ENCODE results near the gene ENPP7.

ENPP7 gene

DNA sequence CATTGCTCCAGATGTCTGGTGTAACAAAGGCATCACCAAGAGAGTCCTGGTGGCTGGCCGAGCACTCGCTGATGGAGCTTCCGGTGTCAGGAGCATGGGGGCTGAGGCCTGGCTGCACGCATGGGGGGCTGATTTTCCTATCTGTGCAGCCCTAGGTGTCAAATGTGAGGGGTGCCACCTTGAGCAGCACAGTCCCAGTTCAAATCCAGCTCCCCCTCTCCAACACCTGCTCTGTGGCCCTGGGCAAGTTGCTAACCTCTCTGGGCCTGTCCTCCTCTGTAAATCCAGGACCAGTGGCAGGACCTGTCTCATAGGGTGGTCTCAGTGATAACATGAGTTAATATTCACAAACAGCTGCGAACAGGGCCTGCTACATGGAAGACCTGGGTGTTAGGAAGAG, 12.9 kb downstream of the ENPP7 start:
- H3K27ac ChIP-seq (ENCODE audit: low read depth, low read length): no peak overlapping the region
- no peaks in the 10 kb centered on the region for H3K4me1 ChIP-seq (ENCODE audit: control insufficient read depth, insufficient read depth, low read length, unreplicated experiment)
- no peak overlapping the region for H3K4me3 ChIP-seq (ENCODE audit: low read depth, low read length)
- no peaks in the 10 kb centered on the region for H3K36me3 ChIP-seq (ENCODE audit: insufficient read depth, low read length)
- H2AFZ ChIP-seq (ENCODE audit: low read length, unreplicated experiment): no peak overlapping the region
- H3K79me2 ChIP-seq (ENCODE audit: control insufficient read depth, insufficient read depth, low read length, unreplicated experiment): no peaks in the 10 kb centered on the region
- peaks cover 68% of the 10 kb centered on the region for H3K27me3 ChIP-seq (ENCODE audit: insufficient read depth, low read length)

DNA sequence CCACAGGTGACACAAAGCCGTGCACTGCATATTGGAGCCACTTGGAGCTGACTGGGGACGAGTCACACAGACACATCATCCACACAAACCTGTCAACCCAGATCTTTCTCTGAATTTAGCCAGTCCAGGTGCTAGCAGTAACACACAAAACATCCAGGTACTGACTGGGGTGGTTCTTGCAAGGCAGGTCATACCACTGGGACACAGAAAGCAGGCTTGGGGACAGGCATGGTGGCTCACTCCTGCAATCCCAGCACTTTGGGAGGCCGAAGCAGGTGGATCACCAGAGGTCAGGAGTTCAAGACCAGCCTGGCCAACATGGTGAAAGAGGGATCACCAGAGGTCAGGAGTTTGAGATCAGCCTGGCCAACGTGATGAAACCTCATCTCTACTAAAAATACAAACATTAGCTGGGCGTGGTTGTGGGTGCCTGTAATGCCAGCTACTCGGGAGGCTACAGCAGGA, 14.9 kb downstream of the ENPP7 start:
- Histone ChIP-seq H3K27me3 (ENCODE audit: insufficient read depth, low read length) (peaks cover 52% of the 10 kb centered on the region), H3K36me3 (ENCODE audit: insufficient read depth, low read length) (no peaks in the 10 kb centered on the region), H3K4me3 (ENCODE audit: low read depth, low read length) (no peak overlapping the region), H3K4me1 (ENCODE audit: control insufficient read depth, insufficient read depth, low read length, unreplicated experiment) (peaks cover 7% of the 10 kb centered on the region), H3K79me2 (ENCODE audit: control insufficient read depth, insufficient read depth, low read length, unreplicated experiment) (no peaks in the 10 kb centered on the region), H2AFZ (ENCODE audit: low read length, unreplicated experiment) (no peak overlapping the region), H3K27ac (ENCODE audit: low read depth, low read length) (no peak overlapping the region)

DNA sequence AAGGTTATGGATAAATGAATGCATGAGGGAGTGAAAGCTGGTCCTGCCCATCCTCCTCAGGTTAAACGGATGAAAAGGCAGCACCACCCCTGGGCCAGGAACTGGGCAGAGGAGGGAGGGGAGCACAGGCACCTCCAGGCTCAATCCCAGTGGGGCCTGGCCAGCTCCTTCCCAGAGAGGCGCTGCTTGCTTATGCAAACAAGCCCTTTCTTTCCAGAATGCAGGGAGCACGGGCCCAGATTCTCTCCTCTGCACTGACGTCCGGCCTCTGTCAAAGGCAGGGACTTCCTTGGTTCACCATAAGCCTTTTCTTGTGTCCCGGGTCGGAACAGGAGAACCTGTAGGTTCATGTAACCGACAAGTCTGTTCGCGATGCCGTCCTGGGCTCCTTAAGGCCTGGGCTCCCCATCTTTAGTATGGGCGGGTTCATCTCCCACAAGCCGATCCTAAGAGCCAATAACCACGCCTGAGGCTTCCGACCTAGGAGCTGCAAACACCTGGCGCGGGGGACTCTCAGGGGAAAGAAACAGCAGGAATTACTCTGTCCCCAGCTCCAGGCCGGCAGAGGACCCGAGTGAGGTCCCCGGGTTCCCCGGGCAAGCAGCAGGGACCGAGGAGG, 16.3 kb downstream of the ENPP7 start:
- Histone ChIP-seq H3K79me2 (ENCODE audit: control insufficient read depth, insufficient read depth, low read length, unreplicated experiment) (no peaks in the 10 kb centered on the region), H3K4me3 (ENCODE audit: low read depth, low read length) (no peak overlapping the region), H3K4me1 (ENCODE audit: control insufficient read depth, insufficient read depth, low read length, unreplicated experiment) (peaks cover 7% of the 10 kb centered on the region), H3K27ac (ENCODE audit: low read depth, low read length) (no peak overlapping the region), H2AFZ (ENCODE audit: low read length, unreplicated experiment) (no peak overlapping the region), H3K27me3 (ENCODE audit: insufficient read depth, low read length) (peaks cover 58% of the 10 kb centered on the region), H3K36me3 (ENCODE audit: insufficient read depth, low read length) (no peaks in the 10 kb centered on the region)

DNA sequence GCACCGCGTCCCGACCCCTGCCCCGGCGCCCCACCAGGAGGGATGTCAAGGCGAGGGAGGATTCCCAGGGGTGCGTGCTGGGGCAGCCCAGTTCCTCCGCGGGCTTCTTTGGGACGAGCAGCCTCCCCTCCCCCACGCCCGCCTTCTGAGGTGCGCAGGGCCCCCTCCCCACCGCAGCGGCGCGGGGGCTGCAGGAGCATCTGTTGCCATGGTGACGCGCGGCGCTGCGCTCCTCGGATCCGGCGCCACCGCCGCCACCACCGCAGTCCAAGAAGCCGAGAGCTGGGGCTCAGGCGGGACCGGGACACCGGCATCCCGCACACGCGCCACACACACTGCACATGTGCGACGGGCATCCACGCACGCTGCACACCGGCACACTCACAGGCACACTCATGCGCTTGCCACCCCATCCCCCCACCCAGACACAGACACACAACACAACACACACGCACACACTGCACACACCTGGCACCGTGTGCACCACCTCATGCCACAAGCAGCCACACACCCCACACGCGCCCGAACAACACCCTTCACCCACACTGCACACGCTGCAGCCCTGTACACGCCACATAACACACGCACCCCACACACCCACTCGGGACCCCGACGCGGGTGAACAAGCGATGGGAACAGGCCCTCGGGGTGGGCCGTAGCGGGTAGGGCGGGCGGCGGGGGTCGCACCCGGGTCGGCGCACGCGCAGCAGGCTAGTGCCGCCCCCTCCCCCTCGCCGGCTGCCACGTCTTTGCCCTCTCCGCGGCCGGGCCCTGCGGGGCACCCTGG, 17.0 kb downstream of the ENPP7 start:
- Histone ChIP-seq H3K27ac (ENCODE audit: low read depth, low read length) (no peak overlapping the region), H2AFZ (ENCODE audit: low read length, unreplicated experiment) (no peak overlapping the region), H3K36me3 (ENCODE audit: insufficient read depth, low read length) (no peaks in the 10 kb centered on the region), H3K4me3 (ENCODE audit: low read depth, low read length) (no peak overlapping the region), H3K79me2 (ENCODE audit: control insufficient read depth, insufficient read depth, low read length, unreplicated experiment) (no peaks in the 10 kb centered on the region), H3K27me3 (ENCODE audit: insufficient read depth, low read length) (peaks cover 59% of the 10 kb centered on the region), H3K4me1 (ENCODE audit: control insufficient read depth, insufficient read depth, low read length, unreplicated experiment) (peaks cover 7% of the 10 kb centered on the region)

DNA sequence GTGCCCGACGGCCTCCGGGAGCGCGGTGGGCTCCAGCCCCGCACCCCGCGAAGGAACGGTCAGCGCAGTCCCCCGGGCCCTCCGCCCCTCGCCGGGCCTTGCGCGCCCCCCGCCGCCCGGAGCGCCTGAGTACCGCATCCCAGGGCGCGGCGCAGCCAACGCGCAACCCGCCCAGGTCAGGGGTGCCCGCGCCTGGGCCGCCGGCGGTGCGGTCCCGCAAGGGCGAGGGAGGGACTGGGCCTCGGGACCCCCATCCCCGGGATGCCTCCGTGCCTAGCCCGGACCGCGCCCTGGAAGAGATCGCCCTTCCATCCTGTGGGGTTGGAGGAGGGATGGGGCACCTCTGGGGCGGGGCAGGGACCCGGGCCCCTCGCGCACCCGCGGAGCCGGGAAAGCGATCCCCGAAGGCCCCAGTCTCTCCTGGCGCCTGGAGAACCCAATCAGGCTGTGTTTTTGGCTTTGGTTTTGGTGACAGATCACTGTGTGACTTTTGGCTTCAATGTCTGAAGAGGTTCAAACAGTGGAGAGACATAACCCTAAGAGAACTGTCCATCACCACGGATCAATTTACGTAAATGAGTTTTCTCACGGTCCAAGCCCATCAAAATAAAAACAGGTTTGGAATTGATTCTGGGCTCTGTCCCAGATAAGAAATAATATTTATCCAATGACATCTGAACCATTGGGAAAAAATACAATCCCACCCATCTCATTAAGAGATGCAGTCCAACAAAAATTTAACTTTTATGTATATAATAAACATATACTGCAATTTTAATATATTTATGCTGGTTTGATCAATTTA, 17.8 kb downstream of the ENPP7 start:
- Histone ChIP-seq H2AFZ (ENCODE audit: low read length, unreplicated experiment) (no peak overlapping the region), H3K36me3 (ENCODE audit: insufficient read depth, low read length) (no peaks in the 10 kb centered on the region), H3K79me2 (ENCODE audit: control insufficient read depth, insufficient read depth, low read length, unreplicated experiment) (no peaks in the 10 kb centered on the region), H3K4me1 (ENCODE audit: control insufficient read depth, insufficient read depth, low read length, unreplicated experiment) (peaks cover 7% of the 10 kb centered on the region), H3K27me3 (ENCODE audit: insufficient read depth, low read length) (peaks cover 52% of the 10 kb centered on the region), H3K4me3 (ENCODE audit: low read depth, low read length) (no peak overlapping the region), H3K27ac (ENCODE audit: low read depth, low read length) (no peak overlapping the region)

DNA sequence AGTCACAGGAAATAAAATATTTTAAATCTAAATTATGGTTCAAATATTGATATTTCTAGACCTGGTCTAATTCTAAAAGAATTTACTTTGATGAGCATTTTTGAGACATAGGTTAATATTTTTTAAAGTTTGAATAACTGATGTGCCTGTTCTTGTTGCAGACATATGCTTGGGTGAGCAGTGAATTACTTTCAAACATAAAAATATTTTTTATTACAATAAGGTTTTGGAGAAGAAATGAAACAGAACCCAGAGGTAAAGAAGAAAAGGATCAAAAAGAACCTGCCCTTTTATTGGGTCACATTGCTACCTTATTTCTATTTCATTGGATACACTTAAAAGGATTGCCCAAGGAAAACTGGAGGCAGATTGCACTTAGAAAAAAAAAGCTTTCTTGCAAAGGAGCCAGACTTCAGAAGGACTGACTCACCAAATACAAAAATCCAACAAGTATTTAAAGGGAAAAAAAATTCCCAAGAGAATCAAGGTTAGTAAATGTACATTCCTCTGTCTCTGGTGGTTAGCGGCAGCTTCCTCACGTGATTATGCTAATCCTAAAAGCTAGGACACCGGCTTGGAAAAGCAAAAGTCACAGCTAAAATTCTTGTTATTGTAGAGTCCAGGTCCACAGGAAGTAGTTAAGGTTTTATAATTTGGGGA, 18.5 kb downstream of the ENPP7 start:
- peaks cover 7% of the 10 kb centered on the region for H3K4me1 ChIP-seq (ENCODE audit: control insufficient read depth, insufficient read depth, low read length, unreplicated experiment)
- H3K27me3 ChIP-seq (ENCODE audit: insufficient read depth, low read length): peaks cover 52% of the 10 kb centered on the region
- no peaks in the 10 kb centered on the region for H3K79me2 ChIP-seq (ENCODE audit: control insufficient read depth, insufficient read depth, low read length, unreplicated experiment)
- H3K4me3 ChIP-seq (ENCODE audit: low read depth, low read length): no peak overlapping the region
- no peaks in the 10 kb centered on the region for H3K36me3 ChIP-seq (ENCODE audit: insufficient read depth, low read length)
- H3K27ac ChIP-seq (ENCODE audit: low read depth, low read length): no peak overlapping the region
- H2AFZ ChIP-seq (ENCODE audit: low read length, unreplicated experiment): no peak overlapping the region

DNA sequence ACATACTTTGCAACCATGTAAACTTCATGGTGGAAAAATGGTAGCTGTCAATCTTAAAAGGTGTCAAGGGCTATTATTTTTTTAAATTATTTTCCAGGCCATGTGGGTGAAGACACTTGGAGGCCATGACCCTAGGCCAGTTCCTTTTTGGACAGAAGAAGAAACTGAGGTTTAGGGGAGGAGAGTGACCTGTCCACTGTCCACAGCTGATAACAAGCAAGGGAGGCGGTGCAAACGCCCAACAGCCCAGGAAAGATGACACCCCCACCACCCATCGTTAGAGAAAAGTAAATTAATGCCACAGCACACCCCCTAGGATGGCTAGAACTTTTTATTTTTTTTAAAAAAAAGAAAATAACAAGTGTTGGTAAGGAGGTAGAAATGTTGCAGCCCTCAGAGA, 19.2 kb downstream of the ENPP7 start:
- no peak overlapping the region for H3K4me3 ChIP-seq (ENCODE audit: low read depth, low read length)
- H3K27me3 ChIP-seq (ENCODE audit: insufficient read depth, low read length): peaks cover 51% of the 10 kb centered on the region
- H3K36me3 ChIP-seq (ENCODE audit: insufficient read depth, low read length): no peaks in the 10 kb centered on the region
- H3K27ac ChIP-seq (ENCODE audit: low read depth, low read length): no peak overlapping the region
- H3K79me2 ChIP-seq (ENCODE audit: control insufficient read depth, insufficient read depth, low read length, unreplicated experiment): no peaks in the 10 kb centered on the region
- H3K4me1 ChIP-seq (ENCODE audit: control insufficient read depth, insufficient read depth, low read length, unreplicated experiment): peaks cover 7% of the 10 kb centered on the region
- no peak overlapping the region for H2AFZ ChIP-seq (ENCODE audit: low read length, unreplicated experiment)

DNA sequence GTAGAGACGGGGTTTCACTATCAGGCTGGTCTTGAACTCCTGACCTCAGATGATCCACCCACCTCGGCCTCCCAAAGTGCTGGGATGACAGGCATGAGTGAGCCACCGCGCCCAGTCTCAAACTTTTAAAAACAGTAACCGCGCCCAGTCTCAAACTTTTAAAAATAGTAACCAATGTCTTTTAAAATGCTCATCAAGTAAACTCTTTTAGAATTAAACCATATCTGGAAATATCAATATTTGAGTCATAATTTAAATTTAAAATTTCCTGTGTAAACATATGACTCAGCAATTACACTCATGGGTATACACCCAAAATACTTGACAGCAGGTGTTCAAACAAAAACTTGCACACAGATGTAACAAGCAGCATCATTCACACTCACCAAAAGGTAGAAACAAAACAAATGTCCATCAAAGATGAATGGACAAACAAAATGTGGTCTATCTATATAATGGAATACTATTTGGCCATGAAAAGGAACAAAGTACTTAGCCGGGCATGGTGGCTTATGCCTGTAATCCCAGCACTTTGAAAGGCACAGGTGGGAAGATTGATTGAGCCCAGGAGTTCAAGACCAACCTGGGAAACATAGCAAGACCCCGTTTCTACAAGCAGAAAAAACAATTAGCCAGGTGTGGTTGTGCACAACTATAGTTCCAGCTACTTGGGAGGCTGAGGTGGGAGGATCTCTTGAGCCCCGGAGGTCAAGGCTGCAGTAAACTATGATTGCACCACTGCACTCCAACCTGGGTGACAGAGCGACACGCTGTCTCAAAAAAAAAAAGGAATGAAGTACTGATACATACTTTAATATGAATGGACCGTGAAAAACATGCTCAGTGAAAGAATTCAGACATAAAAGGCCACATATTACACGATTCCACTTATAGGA, 20.2 kb downstream of the ENPP7 start:
- H3K79me2 ChIP-seq (ENCODE audit: control insufficient read depth, insufficient read depth, low read length, unreplicated experiment): no peaks in the 10 kb centered on the region
- H2AFZ ChIP-seq (ENCODE audit: low read length, unreplicated experiment): no peak overlapping the region
- H3K4me1 ChIP-seq (ENCODE audit: control insufficient read depth, insufficient read depth, low read length, unreplicated experiment): peaks cover 7% of the 10 kb centered on the region
- no peak overlapping the region for H3K4me3 ChIP-seq (ENCODE audit: low read depth, low read length)
- peaks cover 46% of the 10 kb centered on the region for H3K27me3 ChIP-seq (ENCODE audit: insufficient read depth, low read length)
- H3K27ac ChIP-seq (ENCODE audit: low read depth, low read length): no peak overlapping the region
- H3K36me3 ChIP-seq (ENCODE audit: insufficient read depth, low read length): no peaks in the 10 kb centered on the region

DNA sequence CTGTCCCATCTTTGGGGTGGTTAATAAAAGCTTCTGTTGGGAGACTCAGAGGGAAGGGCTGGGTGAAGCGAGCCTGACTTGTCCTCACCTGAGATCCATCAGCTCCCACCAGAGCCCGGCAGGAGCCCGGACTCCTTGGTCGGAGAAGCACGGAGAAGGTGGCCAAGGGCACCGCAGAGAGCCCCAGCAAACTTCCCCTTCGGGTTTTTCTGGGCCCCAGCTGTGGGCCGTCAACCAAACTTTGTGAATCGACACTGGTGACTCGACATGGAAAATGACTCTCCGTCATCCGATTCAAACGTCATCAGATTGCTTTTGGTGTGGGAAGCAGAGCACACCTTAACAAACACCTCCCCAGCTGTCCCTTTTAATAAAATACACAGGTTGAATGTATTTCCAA, 21.4 kb downstream of the ENPP7 start:
- H3K4me3 ChIP-seq (ENCODE audit: low read depth, low read length): no peak overlapping the region
- peaks cover 7% of the 10 kb centered on the region for H3K4me1 ChIP-seq (ENCODE audit: control insufficient read depth, insufficient read depth, low read length, unreplicated experiment)
- H3K27ac ChIP-seq (ENCODE audit: low read depth, low read length): no peak overlapping the region
- peaks cover 42% of the 10 kb centered on the region for H3K27me3 ChIP-seq (ENCODE audit: insufficient read depth, low read length)
- H3K79me2 ChIP-seq (ENCODE audit: control insufficient read depth, insufficient read depth, low read length, unreplicated experiment): no peaks in the 10 kb centered on the region
- no peaks in the 10 kb centered on the region for H3K36me3 ChIP-seq (ENCODE audit: insufficient read depth, low read length)
- H2AFZ ChIP-seq (ENCODE audit: low read length, unreplicated experiment): no peak overlapping the region

DNA sequence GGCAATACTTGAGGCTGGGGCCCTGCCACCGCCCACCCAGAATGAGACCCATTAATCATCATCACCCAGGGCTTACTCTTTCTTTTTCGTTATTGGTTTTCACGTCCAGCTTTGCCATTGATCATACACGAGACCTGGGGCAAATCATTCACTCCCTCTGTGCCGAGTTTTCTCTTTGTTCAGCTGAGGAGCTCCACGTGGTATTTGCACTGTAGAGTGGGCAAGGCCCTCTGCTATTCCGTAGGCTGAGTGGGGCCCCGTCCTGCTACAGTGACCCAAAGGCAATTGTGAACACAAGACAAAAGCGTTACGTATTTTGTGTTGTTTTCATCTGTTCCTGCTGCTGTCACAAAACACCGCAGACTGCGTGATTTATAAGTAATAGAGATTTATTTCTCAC, 23.6 kb downstream of the ENPP7 start:
- Histone ChIP-seq H2AFZ (ENCODE audit: low read length, unreplicated experiment) (no peak overlapping the region), H3K36me3 (ENCODE audit: insufficient read depth, low read length) (no peaks in the 10 kb centered on the region)

More for the DNA sequence above, 23.6 kb downstream of the ENPP7 start:
- peaks cover 7% of the 10 kb centered on the region for H3K4me1 ChIP-seq (ENCODE audit: control insufficient read depth, insufficient read depth, low read length, unreplicated experiment)
- H3K27ac ChIP-seq (ENCODE audit: low read depth, low read length): no peak overlapping the region
- no peaks in the 10 kb centered on the region for H3K79me2 ChIP-seq (ENCODE audit: control insufficient read depth, insufficient read depth, low read length, unreplicated experiment)
- H3K4me3 ChIP-seq (ENCODE audit: low read depth, low read length): no peak overlapping the region
- peaks cover 30% of the 10 kb centered on the region for H3K27me3 ChIP-seq (ENCODE audit: insufficient read depth, low read length)

All from ACC112 (cell line).